Breast epithelium (tissue), 4 donors: ENCODE results near the gene NPHP4. TPM values are rescaled to one million over a fixed set of nuclear protein-coding genes. Genes with fewer than 3 reads are reported as not detected.

Experiments
- DNase-seq, 2 donors: peaks; one replicate each; pipeline ENCODE4 v3.0.0-alpha.2; 2019; ENCODE audit warnings: low spot score in 2 of 2
- H3K27ac ChIP-seq, 2 donors: fragments of 200-600 bp; sonication (generic) in 1 of 2; one replicate each; pipeline ENCODE4 v1.5.1; 2016 to 2019; ENCODE audit warnings: mild to moderate bottlenecking in 1 of 2
- H3K27me3 ChIP-seq, 2 donors: fragments of 200-600 bp; sonication (generic) in 1 of 2; one replicate each; pipeline versions ENCODE4 v1.5.1 to v1.6.0; 2017 to 2019; ENCODE audit warnings: control low read depth in 1 of 2, mild to moderate bottlenecking in 1 of 2
- H3K36me3 ChIP-seq: fragments of 200-600 bp; one replicate; pipeline ENCODE4 v1.5.1; 2019
- H3K4me1 ChIP-seq, 2 donors: fragments of 200-600 bp; sonication (generic); one replicate each; pipeline ENCODE4 v1.5.1; 2016 to 2019; ENCODE audit warnings: control low read depth in 1 of 2
- H3K4me3 ChIP-seq, 3 donors: fragments of 200-600 bp; sonication (generic); 1 replicate in 2 of 3; 2 replicates in 1 of 3; pipeline ENCODE4 v1.5.1; 2016 to 2019; ENCODE audit warnings: mild to moderate bottlenecking in 3 of 3, moderate library complexity in 2 of 3
- H3K9me3 ChIP-seq, 2 donors: fragments of 200-600 bp; sonication (generic) in 1 of 2; one replicate each; pipeline ENCODE4 v1.5.1; 2016 to 2019; ENCODE audit warnings: control low read depth in 1 of 2
- CTCF ChIP-seq, 3 donors: fragments of 450-650 bp; IDR thresholded peaks; one replicate each; pipeline ENCODE4 v1.5.1; 2016 to 2017; ENCODE audit warnings: antibody characterized with exemption in 3 of 3, mild to moderate bottlenecking in 3 of 3, moderate library complexity in 3 of 3
- POLR2A ChIP-seq: fragments of 450-650 bp; IDR thresholded peaks from one replicate; pipeline ENCODE4 v1.6.1; 2016; ENCODE audit warnings: antibody characterized with exemption, mild to moderate bottlenecking, moderate library complexity
- POLR2AphosphoS5 ChIP-seq, 3 donors: sonication (generic); formaldehyde crosslinking; IDR thresholded peaks; one replicate each; pipeline ENCODE4 v1.6.1; 2017; ENCODE audit warnings: antibody characterized with exemption in 3 of 3
- intact Hi-C: fragments of 100-400 bp; cut with DNase I; formaldehyde crosslinking; loops from one replicate; pipeline ENCODE4 v1.15.1; 2023; ENCODE audit warnings: low total_unique reads
- total RNA-seq, 3 donors: library from RNA; depleted of rRNA; stranded (reverse); fragments of >200 nt; gene quantifications; one replicate each; pipeline ENCODE4 v1.1.0, GENCODE V29; 2016

Gene NPHP4
- total RNA-seq, 3 donors from 2014 or later, result 7.0 to 18.7 (median 18.1) TPM

- Histone ChIP-seq H3K27me3 (no peaks in the 10 kb centered on the region), H3K4me3 (no peak overlapping the region), H3K27ac (peak overlapping the region in 1 of 2 donors; percentile 43), H3K9me3 (no peaks in the 10 kb centered on the region), H3K4me1 (peaks cover 0 to 2% of the 10 kb centered on the region in 2 donors), H3K36me3 (no peaks in the 10 kb centered on the region)
- no peak for DNase-seq
- intact Hi-C loops, result no loop called here
- no peak for TF ChIP-seq CTCF (IDR thresholded peaks at IDR 0.05)
- no peak for TF ChIP-seq POLR2A
- TF ChIP-seq POLR2AphosphoS5 (IDR thresholded peaks at IDR 0.05), result no peak
Measured at GRCh38 chr1:5934058-5934884, 58.0 kb downstream of the NPHP4 start.

- Histone ChIP-seq H3K27me3 (no peaks in the 10 kb centered on the region), H3K4me3 (no peak overlapping the region), H3K4me1 (peaks cover 0 to 2% of the 10 kb centered on the region in 2 donors), H3K27ac (no peak overlapping the region), H3K9me3 (no peaks in the 10 kb centered on the region), H3K36me3 (no peaks in the 10 kb centered on the region)
- DNase-seq, result no peak
- TF ChIP-seq POLR2AphosphoS5 (IDR thresholded peaks at IDR 0.05), result no peak
- no peak for TF ChIP-seq CTCF (IDR thresholded peaks at IDR 0.05)
- TF ChIP-seq POLR2A, result no peak
- intact Hi-C loops, result no loop called here
Measured at GRCh38 chr1:5933676-5934057, 58.6 kb downstream of the NPHP4 start.

- peaks cover 0 to 2% of the 10 kb centered on the region in 2 donors for H3K4me1 ChIP-seq
- TF ChIP-seq POLR2AphosphoS5 (IDR thresholded peaks at IDR 0.05), result no peak
- TF ChIP-seq POLR2A, result no peak
- TF ChIP-seq CTCF (IDR thresholded peaks at IDR 0.05), result no peak
Measured at GRCh38 chr1:5933050-5933449, 59.2 kb downstream of the NPHP4 start.

GRCh38 chr1:5928714-5929400 is 63.4 kb downstream of the NPHP4 start:
- Histone ChIP-seq H3K27me3 (no peaks in the 10 kb centered on the region), H3K9me3 (no peaks in the 10 kb centered on the region), H3K4me1 (no peaks in the 10 kb centered on the region), H3K4me3 (no peak overlapping the region), H3K36me3 (no peaks in the 10 kb centered on the region), H3K27ac (no peak overlapping the region)
- no peak for DNase-seq
- TF ChIP-seq POLR2A (no peak), POLR2AphosphoS5 (IDR thresholded peaks at IDR 0.05) (no peak), CTCF (IDR thresholded peaks at IDR 0.05) (no peak)
- intact Hi-C loops, result no loop called here

More at GRCh38 chr1:5933050-5933449, 59.2 kb downstream of the NPHP4 start:
- no peaks in the 10 kb centered on the region for H3K36me3 ChIP-seq
- H3K27ac ChIP-seq, result no peak overlapping the region
- intact Hi-C loops, result no loop called here
- DNase-seq, result no peak
- no peaks in the 10 kb centered on the region for H3K27me3 ChIP-seq
- no peaks in the 10 kb centered on the region for H3K9me3 ChIP-seq
- no peak overlapping the region for H3K4me3 ChIP-seq
